Smooth muscle cell (in vitro differentiated cells): ENCODE results near the gene BCL2L11. TPM values are rescaled to one million over a fixed set of nuclear protein-coding genes. Genes with fewer than 3 reads are reported as not detected.

Source experiments
- DNase-seq: peaks from one replicate; lab custom pipeline; 2025; ENCODE audit not compliant: unreplicated experiment; lab: John Stamatoyannopoulos, UW
- H2AFZ ChIP-seq: fragments of 200-600 bp; sonication (generic); 2 replicates; pipeline ENCODE4 v1.6.0; 2016; ENCODE audit warnings: antibody characterized with exemption, low read depth, mild to moderate bottlenecking
- H3F3A ChIP-seq: fragments of 200-600 bp; sonication (generic); 2 replicates; pipeline ENCODE4 v1.6.0; 2017; ENCODE audit warnings: antibody characterized with exemption, low read depth
- H3K27ac ChIP-seq: fragments of 200-600 bp; sonication (generic); 2 replicates; pipeline ENCODE4 v1.5.1; 2016; ENCODE audit warnings: low read depth, mild to moderate bottlenecking
- H3K27me3 ChIP-seq: fragments of 200-600 bp; sonication (generic); 2 replicates; pipeline ENCODE4 v1.6.1; 2016; ENCODE audit warnings: low read depth, mild to moderate bottlenecking
- H3K36me3 ChIP-seq: fragments of 200-600 bp; sonication (generic); 2 replicates; pipeline ENCODE4 v1.5.1; 2016; ENCODE audit warnings: low read depth
- H3K4me1 ChIP-seq: fragments of 200-600 bp; sonication (generic); 2 replicates; pipeline ENCODE4 v1.5.1; 2016; ENCODE audit warnings: low read depth
- H3K4me2 ChIP-seq: fragments of 200-600 bp; sonication (generic); 2 replicates; pipeline ENCODE4 v1.6.0; 2016; ENCODE audit warnings: mild to moderate bottlenecking
- H3K4me3 ChIP-seq: fragments of 200-600 bp; sonication (generic); 2 replicates; pipeline ENCODE4 v1.5.1; 2016; ENCODE audit warnings: mild to moderate bottlenecking
- H3K79me2 ChIP-seq: fragments of 200-600 bp; sonication (generic); 2 replicates; pipeline ENCODE4 v1.6.0; 2016; ENCODE audit warnings: low read depth, mild to moderate bottlenecking
- H3K9ac ChIP-seq: fragments of 200-600 bp; sonication (generic); 2 replicates; pipeline ENCODE4 v1.6.0; 2016; ENCODE audit warnings: low read depth
- H3K9me3 ChIP-seq: fragments of 200-600 bp; sonication (generic); replicated peaks from 2 replicates; pipeline ENCODE4 v1.5.1; 2016; ENCODE audit warnings: low read depth
- H4K20me1 ChIP-seq: fragments of 200-600 bp; sonication (generic); 2 replicates; pipeline ENCODE4 v1.6.0; 2016; ENCODE audit warnings: low read depth
- CTCF ChIP-seq: fragments of 200-600 bp; sonication (generic); IDR thresholded peaks from 2 replicates; pipeline ENCODE4 v1.5.1; 2017; ENCODE audit warnings: borderline replicate concordance, mild to moderate bottlenecking, antibody characterized with exemption; ENCODE audit not compliant: insufficient read depth, poor library complexity, severe bottlenecking
- WGBS: methylation state at CpG from one replicate; pipeline ENCODE4 v1.1.7; 2016; ENCODE audit warnings: low lambda C conversion rate; 5-methylcytosine and 5-hydroxymethylcytosine counted together
- polyA plus RNA-seq: library from polyadenylated mRNA; unstranded; fragments of >200 nt; fragmentation: Nextera tagmentation; extraction: Ambion mirVana; gene quantifications from 2 replicates; pipeline ENCODE4 v1.2.1, GENCODE V29; 2016
- total RNA-seq: library from RNA; depleted of rRNA; stranded (reverse); fragments of >200 nt; gene quantifications from 2 replicates; pipeline ENCODE4 v1.2.3, GENCODE V29; 2014

Gene BCL2L11
- total and polyA plus RNA-seq, 2 experiments from 2014 or later: 4.9 to 10.0 TPM

DNA sequence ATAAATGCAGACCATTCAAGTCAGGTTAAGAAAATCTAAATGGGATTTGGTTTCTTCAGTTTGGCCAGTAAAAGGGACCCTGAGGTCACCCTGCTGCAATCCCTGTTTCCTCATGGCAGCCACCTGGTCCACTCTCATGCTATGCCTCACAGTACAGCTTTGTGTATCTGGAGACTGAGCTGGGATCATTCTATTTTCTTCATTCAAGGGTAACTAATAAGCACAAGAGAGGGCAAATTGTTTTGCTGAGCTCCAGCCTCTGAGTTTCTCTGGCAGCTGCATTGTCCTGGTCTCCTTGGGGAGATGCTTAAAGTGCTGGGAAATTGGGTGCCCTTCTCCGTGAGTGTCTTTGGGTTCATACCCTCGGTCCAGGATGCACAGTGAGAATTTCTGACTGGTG, 18.5 kb upstream of the BCL2L11 start:
- no peak overlapping the region for H2AFZ ChIP-seq
- peaks cover 7% of the 10 kb centered on the region for H3K27me3 ChIP-seq
- DNase-seq: no peak
- H3F3A ChIP-seq: no peaks in the 10 kb centered on the region
- 100% methylated on average over 2 of the region's 2 CpGs for WGBS
- H3K4me3 ChIP-seq: no peak overlapping the region
- no peak for TF ChIP-seq CTCF
- H3K4me2 ChIP-seq: no peak overlapping the region
- H3K9ac ChIP-seq: no peak overlapping the region
- H3K4me1 ChIP-seq: no peaks in the 10 kb centered on the region
- no peaks in the 10 kb centered on the region for H3K9me3 ChIP-seq
- no peaks in the 10 kb centered on the region for H3K79me2 ChIP-seq
- H3K27ac ChIP-seq: no peak overlapping the region
- H4K20me1 ChIP-seq: no peaks in the 10 kb centered on the region
- no peaks in the 10 kb centered on the region for H3K36me3 ChIP-seq

DNA sequence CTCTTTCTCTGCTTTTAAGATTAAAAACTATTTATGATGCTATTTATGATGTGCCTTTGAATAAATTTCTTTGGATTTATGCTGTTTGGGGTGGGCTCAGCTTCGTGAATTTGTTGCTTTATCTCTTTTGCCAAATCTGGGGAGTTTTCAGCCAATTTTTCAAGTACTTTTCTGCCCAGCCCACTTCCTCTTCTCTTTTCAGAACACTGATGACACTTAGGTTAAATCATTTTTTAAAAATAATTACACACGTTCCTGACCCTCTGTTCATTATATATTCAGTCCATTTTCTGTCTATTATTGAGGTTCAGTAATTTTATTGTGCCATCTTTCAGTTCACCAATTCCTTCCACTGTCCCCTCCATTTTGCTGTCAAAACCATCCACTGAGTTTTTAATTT, 14.8 kb upstream of the BCL2L11 start:
- Histone ChIP-seq H3K9ac (no peak overlapping the region), H4K20me1 (no peaks in the 10 kb centered on the region), H3F3A (no peaks in the 10 kb centered on the region), H3K27ac (no peak overlapping the region), H3K79me2 (no peaks in the 10 kb centered on the region), H3K9me3 (no peaks in the 10 kb centered on the region), H3K27me3 (peaks cover 7% of the 10 kb centered on the region), H2AFZ (no peak overlapping the region), H3K4me1 (no peaks in the 10 kb centered on the region), H3K4me2 (no peak overlapping the region), H3K36me3 (no peaks in the 10 kb centered on the region), H3K4me3 (no peak overlapping the region)
- TF ChIP-seq CTCF: no peak
- no peak for DNase-seq
- whole genome bisulfite sequencing: 80% methylated on average over 2 of the region's 2 CpGs

GRCh38 chr2:111106706-111107105, 14.0 kb upstream of the BCL2L11 start:
- no peak overlapping the region for H3K9ac ChIP-seq
- TF ChIP-seq CTCF: no peak
- no peaks in the 10 kb centered on the region for H3K9me3 ChIP-seq
- H2AFZ ChIP-seq: no peak overlapping the region
- no peaks in the 10 kb centered on the region for H4K20me1 ChIP-seq
- H3K36me3 ChIP-seq: no peaks in the 10 kb centered on the region
- H3F3A ChIP-seq: no peaks in the 10 kb centered on the region
- WGBS: 91% methylated on average over 5 of the region's 5 CpGs
- H3K4me1 ChIP-seq: no peaks in the 10 kb centered on the region
- H3K4me3 ChIP-seq: no peak overlapping the region
- H3K27ac ChIP-seq: no peak overlapping the region
- no peak for DNase-seq
- H3K4me2 ChIP-seq: no peak overlapping the region
- H3K79me2 ChIP-seq: no peaks in the 10 kb centered on the region
- H3K27me3 ChIP-seq: peaks cover 7% of the 10 kb centered on the region

DNA sequence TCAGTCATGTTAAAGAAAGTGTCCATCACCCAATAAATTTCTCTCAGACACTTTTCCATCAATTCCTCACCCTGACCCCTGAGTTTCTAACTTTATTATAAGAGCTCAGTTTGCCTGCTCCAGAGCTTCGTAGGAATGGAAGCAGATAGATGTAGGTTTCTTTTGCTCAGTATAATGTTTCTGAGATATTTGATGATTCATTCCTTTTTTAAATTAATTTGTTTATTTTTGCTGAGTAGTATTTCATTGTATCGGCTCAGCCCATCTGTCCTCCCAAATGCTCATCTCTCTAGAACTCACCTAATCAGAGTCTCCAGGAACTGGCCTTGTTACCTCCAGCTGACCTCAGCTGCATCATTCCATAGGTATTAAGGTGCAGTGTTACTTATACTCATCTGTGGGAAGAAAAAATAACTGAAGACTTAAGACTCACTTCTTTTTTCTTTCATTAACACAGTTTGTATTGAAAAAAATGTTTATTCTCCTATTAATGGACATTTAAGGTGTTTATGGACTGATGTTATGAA, 11.9 kb upstream of the BCL2L11 start:
- Histone ChIP-seq H3K9ac (no peak overlapping the region), H3F3A (no peaks in the 10 kb centered on the region), H3K9me3 (no peaks in the 10 kb centered on the region), H2AFZ (no peak overlapping the region), H3K4me2 (no peak overlapping the region), H3K27ac (no peak overlapping the region), H3K4me1 (no peaks in the 10 kb centered on the region), H3K27me3 (peaks cover 13% of the 10 kb centered on the region), H3K79me2 (no peaks in the 10 kb centered on the region), H3K36me3 (no peaks in the 10 kb centered on the region), H3K4me3 (no peak overlapping the region), H4K20me1 (no peaks in the 10 kb centered on the region)
- no peak for DNase-seq
- WGBS: 99% methylated on average over 2 of the region's 2 CpGs
- no peak for TF ChIP-seq CTCF
